Measurements from ENCODE around the gene THPO.
"Not testable (repeated sequence)": the region's sequence is repeated elsewhere in the genome, so short reads cannot be mapped to it uniquely, and the experiment has no call there.

GRCh38 chr3:184339451-184340135 lies 38.4 kb downstream of the THPO start:
- not testable (repeated sequence) for TF ChIP-seq POLR2A (IDR thresholded peaks at IDR 0.05; ENCODE audit: low read depth, low read length); POLR2AphosphoS5 (IDR thresholded peaks at IDR 0.05; ENCODE audit: insufficient read depth, low read depth, low read length); CTCF (IDR thresholded peaks at IDR 0.05; ENCODE audit: extremely low read depth in 1 of 2, insufficient read depth in 1 of 2, low read depth in 1 of 2, low read length in 2 of 2)

All from endothelial cell of umbilical vein (primary cell).